ENCODE data around the gene TMX2. TPM values are rescaled to one million over a fixed set of nuclear protein-coding genes. Genes with fewer than 3 reads are reported as not detected.

TMX2 gene
- total RNA-seq, 2 donors from 2014 or later = 54.2 to 69.8 TPM

GRCh38 chr11:57732661-57733060 lies 20.3 kb downstream of the TMX2 start:
- Mint-ChIP-seq H3K36me3 (ENCODE audit: insufficient read depth in 2 of 2) (peaks cover 0 to 2% of the 10 kb centered on the region in 2 donors), H3K4me3 (no peak overlapping the region), H3K9me3 (no peaks in the 10 kb centered on the region), H3K27ac (no peak overlapping the region), H3K4me1 (ENCODE audit: low read depth) (peaks cover 16% of the 10 kb centered on the region), H3K27me3 (ENCODE audit: low read depth) (no peaks in the 10 kb centered on the region)
- no peak for DNase-seq
- no peak for ATAC-seq (replicated peaks in 1 of 2)

- no peak for ATAC-seq (replicated peaks in 1 of 2)
- Mint-ChIP-seq H3K27me3 (ENCODE audit: low read depth) (no peaks in the 10 kb centered on the region), H3K27ac (peak overlapping the region; percentile 61), H3K36me3 (ENCODE audit: insufficient read depth in 2 of 2) (peaks cover 0 to 4% of the 10 kb centered on the region in 2 donors), H3K9me3 (no peaks in the 10 kb centered on the region), H3K4me3 (no peak overlapping the region), H3K4me1 (ENCODE audit: low read depth) (peaks cover 7% of the 10 kb centered on the region)
- DNase-seq = no peak
Observed at GRCh38 chr11:57735619-57736298, 23.4 kb downstream of the TMX2 start.

DNA sequence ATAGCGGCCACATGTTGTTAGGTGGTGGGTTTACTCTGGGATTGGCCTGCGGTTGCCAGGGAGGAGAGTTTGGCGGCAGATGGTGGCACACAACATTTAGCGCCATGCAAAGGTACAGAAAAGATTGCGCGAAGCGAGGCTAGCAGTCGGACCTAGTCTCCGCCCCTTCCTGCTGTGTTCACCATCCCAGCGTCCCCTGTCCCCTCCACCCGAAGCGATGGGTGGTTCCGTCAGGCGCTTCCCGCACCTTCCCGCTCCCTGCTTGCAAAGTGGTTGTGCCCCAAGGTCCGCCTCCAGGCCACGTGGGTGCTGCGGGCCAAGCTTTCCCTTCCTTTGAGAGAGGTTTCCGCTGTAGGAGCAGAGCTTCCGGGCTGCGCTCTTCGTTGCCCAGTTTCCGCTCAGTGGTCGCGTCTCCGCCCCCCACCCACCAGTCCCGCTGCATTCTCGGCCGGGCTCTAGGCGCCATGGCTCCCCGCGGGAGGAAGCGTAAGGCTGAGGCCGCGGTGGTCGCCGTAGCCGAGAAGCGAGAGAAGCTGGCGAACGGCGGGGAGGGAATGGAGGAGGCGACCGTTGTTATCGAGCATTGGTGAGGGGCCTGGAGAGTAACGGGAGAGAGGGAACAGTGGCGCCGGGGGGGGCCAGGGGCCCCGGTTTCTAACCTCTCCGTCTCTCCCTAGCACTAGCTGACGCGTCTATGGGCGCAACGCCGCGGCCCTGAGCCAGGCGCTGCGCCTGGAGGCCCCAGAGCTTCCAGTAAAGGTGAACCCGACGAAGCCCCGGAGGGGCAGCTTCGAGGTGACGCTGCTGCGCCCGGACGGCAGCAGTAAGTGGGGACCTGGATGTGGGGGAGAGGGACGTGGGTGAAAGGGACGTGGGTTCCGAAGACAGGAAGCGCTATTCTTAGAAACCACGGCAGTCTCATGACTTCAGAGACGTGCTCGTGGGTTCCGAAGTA lies 29.0 kb downstream of the TMX2 start, which contains the start of gene SELENOH:
Gene SELENOH, plus strand, starts transcription at position 360 of the 955 bp plus-strand sequence. Its CDS starts 105 bp downstream, at position 465.
- Mint-ChIP-seq H3K27ac (peak within 1 kb of the TSS; percentile 98), H3K27me3 (ENCODE audit: low read depth) (no peaks in the 10 kb centered on the region), H3K36me3 (ENCODE audit: insufficient read depth in 2 of 2) (peaks cover 8 to 32% of the 10 kb centered on the region in 2 donors), H3K4me3 (peak within 1 kb of the TSS; percentile 98 to 99), H3K9me3 (no peaks in the 10 kb centered on the region), H3K4me1 (ENCODE audit: low read depth) (peaks cover 54% of the 10 kb centered on the region)
- peak; percentile 94 to 97 for DNase-seq
- peak; percentile 94 for ATAC-seq (replicated peaks in 1 of 2)

DNA sequence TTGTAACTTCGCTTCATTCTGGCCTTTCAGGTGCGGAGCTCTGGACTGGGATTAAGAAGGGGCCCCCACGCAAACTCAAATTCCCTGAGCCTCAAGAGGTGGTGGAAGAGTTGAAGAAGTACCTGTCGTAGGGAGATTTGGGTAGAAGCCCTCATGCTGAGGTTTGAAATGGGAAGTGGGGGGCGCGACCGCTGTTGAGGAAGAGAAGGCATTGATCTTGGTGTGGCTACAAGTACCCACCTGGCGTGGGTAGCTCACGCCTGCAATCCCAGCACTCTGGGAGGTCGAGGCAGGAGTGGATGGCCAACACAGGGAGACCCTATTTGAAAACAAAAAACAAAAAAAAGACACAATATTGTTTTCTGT lies 29.7 kb downstream of the TMX2 start:
- Mint-ChIP-seq H3K27ac (peak overlapping the region; percentile 98), H3K36me3 (ENCODE audit: insufficient read depth in 2 of 2) (peaks cover 8 to 37% of the 10 kb centered on the region in 2 donors), H3K4me1 (ENCODE audit: low read depth) (peaks cover 61% of the 10 kb centered on the region)

DNA sequence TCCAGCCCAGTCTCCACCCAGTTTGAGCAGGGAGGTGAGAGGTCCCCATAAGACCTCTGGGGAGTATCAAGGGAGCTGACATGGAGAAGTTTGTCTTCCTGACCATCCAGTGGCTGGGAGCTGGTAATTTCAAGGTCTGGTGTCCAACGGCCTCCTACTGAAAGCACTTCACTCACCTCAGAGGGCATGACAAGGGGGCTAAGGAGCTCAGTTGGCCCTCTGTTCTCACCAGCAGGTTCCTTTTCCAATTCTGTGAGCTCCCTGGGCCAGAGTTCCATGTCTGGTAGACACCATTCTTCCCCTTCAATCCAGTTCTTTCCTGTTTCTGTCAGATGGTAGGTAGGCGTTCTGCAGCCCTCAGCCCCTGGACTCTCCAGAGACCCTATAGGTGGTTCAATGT lies 32.0 kb downstream of the TMX2 start:
- Mint-ChIP-seq H3K27me3 (ENCODE audit: low read depth) (no peaks in the 10 kb centered on the region), H3K4me1 (ENCODE audit: low read depth) (peaks cover 65% of the 10 kb centered on the region), H3K36me3 (ENCODE audit: insufficient read depth in 2 of 2) (peaks cover 8 to 37% of the 10 kb centered on the region in 2 donors), H3K4me3 (peak overlapping the region; percentile 36 to 39), H3K27ac (peak overlapping the region; percentile 83), H3K9me3 (no peaks in the 10 kb centered on the region)
- ATAC-seq (replicated peaks in 1 of 2) = no peak
- DNase-seq = no peak

More for the DNA sequence above, 29.7 kb downstream of the TMX2 start:
- ATAC-seq (replicated peaks in 1 of 2) (no peak), DNase-seq (no peak)
- H3K9me3 Mint-ChIP-seq = no peaks in the 10 kb centered on the region
- peak overlapping the region; percentile 98 to 99 for H3K4me3 Mint-ChIP-seq
- H3K27me3 Mint-ChIP-seq (ENCODE audit: low read depth) = no peaks in the 10 kb centered on the region

DNA sequence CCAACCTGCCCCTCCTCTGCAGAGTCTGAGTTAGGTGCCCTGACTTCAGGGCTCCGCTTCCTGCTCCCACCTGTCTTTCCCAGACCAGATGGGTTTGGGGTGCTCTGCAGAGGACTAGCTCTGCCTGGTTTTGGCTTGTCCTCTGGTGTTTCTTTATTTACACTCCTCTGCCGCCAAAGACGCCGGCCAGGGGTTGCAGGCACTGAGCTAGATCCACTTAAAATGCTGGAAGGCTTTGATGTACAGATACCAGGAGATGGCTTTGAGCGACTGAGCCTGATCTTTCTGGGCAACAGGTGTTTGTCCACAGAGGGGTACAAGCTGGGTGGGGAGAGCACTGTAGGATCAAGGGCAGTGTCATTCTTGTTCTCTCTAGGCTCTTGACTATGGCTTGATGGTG lies 32.8 kb downstream of the TMX2 start:
- no peaks in the 10 kb centered on the region for H3K9me3 Mint-ChIP-seq
- no peak for ATAC-seq (replicated peaks in 1 of 2)
- no peaks in the 10 kb centered on the region for H3K27me3 Mint-ChIP-seq (ENCODE audit: low read depth)
- H3K27ac Mint-ChIP-seq = peak overlapping the region; percentile 68
- peaks cover 8 to 34% of the 10 kb centered on the region in 2 donors for H3K36me3 Mint-ChIP-seq (ENCODE audit: insufficient read depth in 2 of 2)
- no peak for DNase-seq
- no peak overlapping the region for H3K4me3 Mint-ChIP-seq
- peaks cover 60% of the 10 kb centered on the region for H3K4me1 Mint-ChIP-seq (ENCODE audit: low read depth)

- H3K27ac Mint-ChIP-seq = peak overlapping the region; percentile 10
- no peak overlapping the region for H3K4me3 Mint-ChIP-seq
- H3K36me3 Mint-ChIP-seq (ENCODE audit: insufficient read depth in 2 of 2) = peaks cover 5 to 31% of the 10 kb centered on the region in 2 donors
- H3K4me1 Mint-ChIP-seq (ENCODE audit: low read depth) = peaks cover 52% of the 10 kb centered on the region
- no peaks in the 10 kb centered on the region for H3K27me3 Mint-ChIP-seq (ENCODE audit: low read depth)
- no peaks in the 10 kb centered on the region for H3K9me3 Mint-ChIP-seq
- peak; percentile 43 to 44 for ATAC-seq (replicated peaks in 1 of 2)
- no peak for DNase-seq
Observed at GRCh38 chr11:57746920-57747319, 34.5 kb downstream of the TMX2 start.

GRCh38 chr11:57751176-57751575 lies 38.8 kb downstream of the TMX2 start:
- no peak for DNase-seq
- H3K4me1 Mint-ChIP-seq (ENCODE audit: low read depth) = peaks cover 13% of the 10 kb centered on the region
- ATAC-seq (replicated peaks in 1 of 2) = no peak
- no peak overlapping the region for H3K27ac Mint-ChIP-seq
- peaks cover 0 to 9% of the 10 kb centered on the region in 2 donors for H3K36me3 Mint-ChIP-seq (ENCODE audit: insufficient read depth in 2 of 2)
- no peaks in the 10 kb centered on the region for H3K9me3 Mint-ChIP-seq
- H3K27me3 Mint-ChIP-seq (ENCODE audit: low read depth) = no peaks in the 10 kb centered on the region
- H3K4me3 Mint-ChIP-seq = no peak overlapping the region

- no peak for DNase-seq
- H3K27ac Mint-ChIP-seq = no peak within 1 kb of the TSS
Observed at GRCh38 chr11:57751676-57752253, 39.4 kb downstream of the TMX2 start, which contains the start of gene BTBD18. Gene BTBD18 (minus strand): TSS chr11:57751819. CDS start chr11:57751188, 631 bp downstream.

DNA sequence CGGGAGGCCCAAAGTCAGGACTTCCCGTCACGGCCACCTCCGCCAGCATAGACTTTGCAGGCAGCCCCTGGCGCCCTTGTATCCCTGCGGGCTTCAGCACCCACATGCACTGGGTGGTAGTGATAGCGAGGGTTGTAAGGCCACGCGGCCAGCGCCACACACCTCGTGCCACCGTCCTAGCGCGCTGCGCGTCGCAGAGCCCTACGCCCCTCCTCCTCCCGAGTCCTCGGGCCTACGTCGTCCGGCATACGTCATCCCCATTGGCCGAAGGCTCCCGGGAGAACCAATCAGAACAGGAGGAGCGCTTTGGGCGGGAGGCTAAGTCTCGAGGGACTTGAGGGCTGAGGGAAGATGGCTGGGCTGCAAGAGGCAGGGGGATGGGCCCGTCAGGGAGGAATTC lies 40.6 kb downstream of the TMX2 start:
- Mint-ChIP-seq H3K4me3 (no peak overlapping the region), H3K27me3 (ENCODE audit: low read depth) (no peaks in the 10 kb centered on the region), H3K27ac (no peak overlapping the region), H3K36me3 (ENCODE audit: insufficient read depth in 2 of 2) (no peaks in the 10 kb centered on the region), H3K4me1 (ENCODE audit: low read depth) (peaks cover under 1% of the 10 kb centered on the region), H3K9me3 (no peaks in the 10 kb centered on the region)
- ATAC-seq (replicated peaks in 1 of 2) (no peak), DNase-seq (no peak)

More at GRCh38 chr11:57751676-57752253, 39.4 kb downstream of the TMX2 start, which contains the start of gene BTBD18:
- H3K9me3 Mint-ChIP-seq = no peaks in the 10 kb centered on the region
- ATAC-seq (replicated peaks in 1 of 2) = peak in 1 of 2 donors; percentile 36
- no peak within 1 kb of the TSS for H3K4me3 Mint-ChIP-seq
- H3K27me3 Mint-ChIP-seq (ENCODE audit: low read depth) = no peaks in the 10 kb centered on the region
- H3K4me1 Mint-ChIP-seq (ENCODE audit: low read depth) = peaks cover 7% of the 10 kb centered on the region
- peaks cover 0 to 5% of the 10 kb centered on the region in 2 donors for H3K36me3 Mint-ChIP-seq (ENCODE audit: insufficient read depth in 2 of 2)

DNA sequence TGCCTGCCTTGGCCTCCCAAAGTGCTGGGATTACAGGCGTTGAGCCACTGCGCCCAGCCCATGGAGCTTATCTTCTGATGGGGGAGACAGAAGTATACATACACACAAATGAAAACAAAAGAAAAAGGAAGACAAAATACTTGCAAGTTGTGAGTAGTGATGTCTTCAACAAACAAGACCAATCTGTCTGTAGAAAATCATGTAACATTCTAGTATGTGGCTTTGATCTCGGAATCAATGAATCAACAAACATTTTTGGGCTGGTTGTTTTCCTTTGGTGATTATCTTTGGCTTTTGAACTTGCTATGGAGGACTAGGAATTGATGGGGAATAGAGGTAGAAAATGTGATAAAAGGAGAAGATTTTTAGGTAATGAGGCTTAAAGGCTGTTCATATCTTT lies 45.8 kb downstream of the TMX2 start:
- Mint-ChIP-seq H3K27me3 (ENCODE audit: low read depth) (no peaks in the 10 kb centered on the region), H3K9me3 (no peaks in the 10 kb centered on the region), H3K4me1 (ENCODE audit: low read depth) (peaks cover 40% of the 10 kb centered on the region), H3K36me3 (ENCODE audit: insufficient read depth in 2 of 2) (no peaks in the 10 kb centered on the region), H3K27ac (no peak overlapping the region), H3K4me3 (no peak overlapping the region)
- DNase-seq (no peak), ATAC-seq (replicated peaks in 1 of 2) (no peak)

DNA sequence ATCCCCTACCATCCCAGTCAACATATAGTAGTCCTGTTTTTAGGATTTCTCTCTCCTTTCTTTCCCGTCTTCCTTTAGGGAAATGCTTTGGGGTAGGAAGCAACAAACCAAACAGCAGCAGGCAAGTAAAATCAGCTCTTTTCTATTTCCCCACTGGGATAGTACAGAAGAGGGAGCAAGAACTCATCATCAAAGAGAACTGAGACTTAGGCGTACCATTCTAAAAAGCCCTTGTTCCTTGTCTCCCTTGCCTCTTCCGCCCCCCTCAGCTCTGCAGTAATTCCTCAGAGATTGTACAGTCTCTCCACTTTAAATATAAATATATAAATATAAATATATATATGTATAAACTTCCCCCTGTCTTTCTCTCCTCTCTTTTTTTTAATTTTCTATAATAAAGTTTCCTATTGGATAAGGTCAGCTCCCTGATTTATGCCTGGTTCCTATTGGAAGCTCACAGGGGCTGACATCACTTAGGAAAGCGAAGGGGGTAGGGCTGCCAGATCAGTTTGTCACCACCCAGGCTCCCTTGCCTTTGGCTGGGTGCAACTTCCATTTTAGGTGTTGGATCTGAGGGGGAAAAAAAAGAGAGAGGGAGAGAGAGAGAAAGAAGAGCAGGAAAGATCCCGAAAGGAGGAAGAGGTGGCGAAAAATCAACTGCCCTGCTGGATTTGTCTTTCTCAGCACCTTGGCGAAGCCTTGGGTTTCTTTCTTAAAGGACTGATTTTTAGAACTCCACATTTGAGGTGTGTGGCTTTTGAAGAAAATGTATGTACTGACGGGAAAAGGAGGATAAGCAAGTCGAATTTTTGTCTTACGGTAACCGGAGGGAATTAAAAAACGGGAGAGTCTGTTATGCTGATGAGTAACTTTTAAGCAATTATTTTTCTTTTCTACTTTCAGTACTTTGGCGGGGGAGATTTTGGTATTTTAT lies 49.2 kb downstream of the TMX2 start, which contains the start of gene CTNND1:
Gene CTNND1, plus strand, starts transcription at position 502 of the 934 bp plus-strand sequence. CDS start 29,677 bp downstream, outside the sequence.
- DNase-seq (no peak), ATAC-seq (replicated peaks in 1 of 2) (no peak)
- Mint-ChIP-seq H3K27ac (peak within 1 kb of the TSS; percentile 2), H3K4me3 (peak within 1 kb of the TSS; percentile 49 to 81), H3K27me3 (ENCODE audit: low read depth) (no peaks in the 10 kb centered on the region), H3K9me3 (no peaks in the 10 kb centered on the region), H3K36me3 (ENCODE audit: insufficient read depth in 2 of 2) (no peaks in the 10 kb centered on the region), H3K4me1 (ENCODE audit: low read depth) (peaks cover 48% of the 10 kb centered on the region)

Measured in activated T-cell treated with anti-CD3 and anti-CD28 coated beads, Interleukin-2, amount 50 U/mL, for 72 hours (primary cell).